Measurements from ENCODE around the gene MIS12. TPM values are rescaled to one million over a fixed set of nuclear protein-coding genes. Genes with fewer than 3 reads are reported as not detected.

The MIS12 gene
- total and polyA plus RNA-seq, 2 of the 8 experiments (the other 6 are each of a cell fraction or from before 2014, with no cell fraction given): 9.5 to 25.6 TPM

GRCh38 chr17:5536866-5537650 is 50.7 kb downstream of the MIS12 start (continued):
- no peak for TF ChIP-seq TCF12 (IDR thresholded peaks at IDR 0.05; ENCODE audit: low read depth, low read length)
- TF ChIP-seq SIN3A (conservative IDR thresholded peaks at IDR 0.05 in 1 of 2, IDR thresholded peaks at IDR 0.05 in 1 of 2; ENCODE audit: low read depth in 1 of 2, low read length in 2 of 2): no peak
- TF ChIP-seq FOSL1 (IDR thresholded peaks at IDR 0.05; ENCODE audit: insufficient read depth, low read depth, low read length): no peak
- no peak for TF ChIP-seq SIRT6 (IDR thresholded peaks at IDR 0.05; ENCODE audit: low read length)
- no peak for TF ChIP-seq ATF3 (IDR thresholded peaks at IDR 0.05; ENCODE audit: insufficient read depth, low read depth, low read length)
- TF ChIP-seq KDM1A (IDR thresholded peaks at IDR 0.05; ENCODE audit: borderline replicate concordance, low read length): no peak
- no peak for TF ChIP-seq CBX8 (IDR thresholded peaks at IDR 0.05; ENCODE audit: borderline replicate concordance, low read depth, low read length)
- no peak for TF ChIP-seq JUND (IDR thresholded peaks at IDR 0.05; ENCODE audit: low read length)
